Measurements from ENCODE around the gene TANGO6.
"Not testable (repeated sequence)": the region's sequence is repeated elsewhere in the genome, so short reads cannot be mapped to it uniquely, and the experiment has no call there.

TANGO6 gene

GRCh38 chr16:68843482-68844210 lies at the start of gene TANGO6:
TANGO6 (plus strand) TSS chr16:68843531; CDS start chr16:68843618, 87 bp downstream.
- DNase-seq: peak; percentile 96

DNA sequence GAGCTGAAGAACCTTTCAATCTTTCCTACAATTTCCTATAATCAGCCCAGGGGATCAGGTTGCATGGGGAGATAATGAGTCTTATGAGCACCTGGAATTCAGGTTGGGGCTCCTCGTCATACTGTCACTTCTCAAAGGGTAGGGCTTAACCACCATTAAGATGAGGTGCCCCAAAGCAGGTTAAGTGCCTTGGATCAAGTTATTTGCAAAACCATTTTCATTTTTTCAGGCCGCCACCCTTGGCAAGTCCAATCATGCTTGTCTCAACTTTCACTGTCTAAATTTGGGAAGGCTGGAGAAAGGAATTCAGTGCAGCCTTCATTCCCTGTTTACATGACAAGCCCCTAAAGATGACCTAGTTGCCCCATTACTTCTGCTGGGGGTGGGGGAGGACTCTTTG lies 44.9 kb upstream of the TANGO6 start:
- DNase-seq: no peak

DNA sequence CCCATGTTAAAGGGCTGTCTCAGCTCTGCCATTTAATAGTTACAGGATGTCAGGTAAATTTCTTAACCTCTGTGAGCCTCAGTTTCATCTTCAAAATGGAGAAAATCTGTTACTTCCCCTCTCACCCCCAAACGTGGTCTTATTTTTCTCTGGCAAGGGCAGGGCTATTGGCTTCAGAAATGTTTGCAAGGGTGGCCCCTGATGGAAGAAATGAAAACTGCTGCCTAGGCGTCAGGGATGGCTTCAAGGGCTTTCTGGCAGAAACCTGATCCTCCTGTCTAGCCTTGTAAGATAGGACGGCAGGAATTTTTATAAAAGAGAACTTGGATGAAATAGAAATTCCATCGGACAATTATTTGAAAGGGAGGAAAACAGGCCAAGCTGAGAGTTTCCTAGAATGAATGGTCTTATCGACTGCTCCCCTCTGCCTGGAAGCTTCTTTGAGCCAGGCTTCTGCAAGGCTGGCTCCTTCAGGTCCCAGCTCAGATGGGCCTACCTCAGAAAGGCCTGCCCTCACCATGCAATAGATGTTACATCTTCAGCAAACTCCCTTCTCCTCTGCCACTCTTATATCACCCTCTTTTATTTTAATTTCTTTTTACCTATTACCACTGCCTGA lies 43.0 kb upstream of the TANGO6 start:
- peak; percentile 62 for DNase-seq

- DNase-seq: no peak
Measured at GRCh38 chr16:68802190-68802589, 41.1 kb upstream of the TANGO6 start.

DNA sequence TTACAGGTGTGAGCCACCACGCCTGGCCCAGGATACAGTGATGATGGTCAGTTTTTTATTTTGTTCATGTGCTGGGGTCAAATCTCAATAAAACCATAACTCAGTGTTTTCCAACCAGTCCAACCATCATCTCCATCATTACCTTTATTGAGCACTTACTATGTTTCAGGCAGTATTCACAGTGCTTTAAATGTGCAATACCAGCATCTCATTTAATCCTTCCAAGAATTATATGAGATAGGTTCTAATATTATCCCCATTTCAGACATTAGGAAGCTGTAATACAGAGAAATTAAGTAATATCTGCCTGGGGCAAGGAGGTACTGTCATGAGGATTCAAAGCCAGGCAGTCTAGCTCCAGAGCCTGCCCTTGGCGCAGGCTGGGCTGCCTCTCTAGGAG lies 36.9 kb upstream of the TANGO6 start:
- DNase-seq: no peak

- DNase-seq: no peak
Measured at GRCh38 chr16:68806981-68807380, 36.4 kb upstream of the TANGO6 start.

GRCh38 chr16:68814516-68814915 lies 28.8 kb upstream of the TANGO6 start:
- DNase-seq: no peak

GRCh38 chr16:68823401-68824135 lies 19.8 kb upstream of the TANGO6 start:
- no peak for DNase-seq

GRCh38 chr16:68825427-68825826 lies 17.9 kb upstream of the TANGO6 start:
- no peak for DNase-seq

DNA sequence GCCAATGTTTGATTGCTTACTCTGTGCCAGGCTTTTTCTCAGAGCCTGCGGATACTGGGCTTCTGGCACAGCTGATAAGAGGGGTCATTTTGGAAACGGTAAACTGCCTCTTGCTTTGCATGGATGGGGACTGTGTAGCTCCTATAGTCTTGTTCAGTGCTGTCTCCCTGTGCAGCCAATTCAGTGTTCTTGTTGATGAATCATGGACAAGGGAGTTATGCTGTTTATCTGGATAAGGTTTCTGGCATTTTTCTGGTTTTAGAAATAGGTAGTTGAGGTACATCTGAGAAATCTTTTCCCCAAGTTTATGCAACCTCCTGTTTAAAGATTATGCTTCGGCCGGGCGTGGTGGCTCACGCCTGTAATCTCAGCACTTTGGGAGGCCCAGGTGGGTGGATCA lies 16.7 kb upstream of the TANGO6 start:
- DNase-seq: no peak

DNA sequence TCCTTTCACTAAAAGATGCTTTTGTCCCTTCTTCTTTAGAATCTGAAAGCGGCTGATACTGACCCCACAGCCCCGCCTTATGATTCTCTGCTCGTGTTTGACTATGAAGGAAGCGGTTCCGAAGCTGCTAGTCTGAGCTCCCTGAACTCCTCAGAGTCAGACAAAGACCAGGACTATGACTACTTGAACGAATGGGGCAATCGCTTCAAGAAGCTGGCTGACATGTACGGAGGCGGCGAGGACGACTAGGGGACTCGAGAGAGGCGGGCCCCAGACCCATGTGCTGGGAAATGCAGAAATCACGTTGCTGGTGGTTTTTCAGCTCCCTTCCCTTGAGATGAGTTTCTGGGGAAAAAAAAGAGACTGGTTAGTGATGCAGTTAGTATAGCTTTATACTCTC lies 10.1 kb upstream of the TANGO6 start:
- DNase-seq: no peak

DNA sequence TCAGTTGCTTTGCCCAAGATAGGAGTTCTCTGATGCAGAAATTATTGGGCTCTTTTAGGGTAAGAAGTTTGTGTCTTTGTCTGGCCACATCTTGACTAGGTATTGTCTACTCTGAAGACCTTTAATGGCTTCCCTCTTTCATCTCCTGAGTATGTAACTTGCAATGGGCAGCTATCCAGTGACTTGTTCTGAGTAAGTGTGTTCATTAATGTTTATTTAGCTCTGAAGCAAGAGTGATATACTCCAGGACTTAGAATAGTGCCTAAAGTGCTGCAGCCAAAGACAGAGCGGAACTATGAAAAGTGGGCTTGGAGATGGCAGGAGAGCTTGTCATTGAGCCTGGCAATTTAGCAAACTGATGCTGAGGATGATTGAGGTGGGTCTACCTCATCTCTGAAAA lies 8.8 kb upstream of the TANGO6 start:
- DNase-seq: no peak

GRCh38 chr16:68835970-68836369 lies 7.4 kb upstream of the TANGO6 start:
- no peak for DNase-seq

GRCh38 chr16:68839831-68840230 lies 3.5 kb upstream of the TANGO6 start:
- no peak for DNase-seq

GRCh38 chr16:68842964-68843481 lies 308 bp upstream of the TANGO6 start:
- not testable (repeated sequence) for DNase-seq

- no peak for DNase-seq
Measured at GRCh38 chr16:68844211-68844564, 857 bp downstream of the TANGO6 start.

- no peak for DNase-seq
Measured at GRCh38 chr16:68848786-68849185, 5.5 kb downstream of the TANGO6 start.

DNA sequence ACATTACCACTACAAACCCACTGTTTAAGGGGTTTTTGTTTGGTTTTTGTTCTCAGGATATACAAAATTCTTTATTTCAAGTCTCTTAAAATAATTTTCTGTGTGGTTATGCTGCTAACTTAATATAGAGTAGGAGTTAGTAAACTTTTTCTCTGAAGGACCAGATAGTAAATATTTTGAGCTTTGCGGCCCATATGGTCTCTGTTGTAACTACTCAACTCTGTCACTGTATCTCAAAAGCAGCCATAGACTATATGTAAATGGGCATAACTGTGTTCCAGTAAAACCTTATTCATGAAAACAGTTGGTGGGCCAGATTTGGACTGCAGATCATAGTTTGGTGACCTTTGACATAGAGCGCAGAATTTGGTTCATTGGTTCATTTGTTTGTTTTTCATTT lies 7.2 kb downstream of the TANGO6 start:
- DNase-seq: no peak

DNA sequence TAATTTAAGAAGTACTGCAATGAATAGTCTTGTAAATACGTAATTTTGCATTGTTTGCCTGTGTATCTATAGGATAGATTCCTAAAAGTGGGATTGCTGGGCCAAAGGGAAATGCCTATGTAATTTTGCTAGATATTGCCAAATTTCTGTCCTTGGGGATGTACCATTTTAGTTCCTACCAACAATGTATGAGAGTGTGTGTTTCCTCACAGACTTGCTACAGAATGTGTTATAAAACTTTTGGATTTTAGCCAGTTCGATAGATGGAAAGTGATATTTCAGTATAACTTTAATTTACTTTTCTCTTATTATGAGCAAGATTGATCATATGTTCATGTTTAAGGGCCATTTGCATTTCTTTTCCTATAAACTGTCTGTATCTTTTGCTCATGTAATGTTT lies 8.3 kb downstream of the TANGO6 start:
- DNase-seq: no peak

- no peak for DNase-seq
Measured at GRCh38 chr16:68857479-68857878, 14.1 kb downstream of the TANGO6 start.

GRCh38 chr16:68859828-68860227 lies 16.5 kb downstream of the TANGO6 start:
- no peak for DNase-seq

DNA sequence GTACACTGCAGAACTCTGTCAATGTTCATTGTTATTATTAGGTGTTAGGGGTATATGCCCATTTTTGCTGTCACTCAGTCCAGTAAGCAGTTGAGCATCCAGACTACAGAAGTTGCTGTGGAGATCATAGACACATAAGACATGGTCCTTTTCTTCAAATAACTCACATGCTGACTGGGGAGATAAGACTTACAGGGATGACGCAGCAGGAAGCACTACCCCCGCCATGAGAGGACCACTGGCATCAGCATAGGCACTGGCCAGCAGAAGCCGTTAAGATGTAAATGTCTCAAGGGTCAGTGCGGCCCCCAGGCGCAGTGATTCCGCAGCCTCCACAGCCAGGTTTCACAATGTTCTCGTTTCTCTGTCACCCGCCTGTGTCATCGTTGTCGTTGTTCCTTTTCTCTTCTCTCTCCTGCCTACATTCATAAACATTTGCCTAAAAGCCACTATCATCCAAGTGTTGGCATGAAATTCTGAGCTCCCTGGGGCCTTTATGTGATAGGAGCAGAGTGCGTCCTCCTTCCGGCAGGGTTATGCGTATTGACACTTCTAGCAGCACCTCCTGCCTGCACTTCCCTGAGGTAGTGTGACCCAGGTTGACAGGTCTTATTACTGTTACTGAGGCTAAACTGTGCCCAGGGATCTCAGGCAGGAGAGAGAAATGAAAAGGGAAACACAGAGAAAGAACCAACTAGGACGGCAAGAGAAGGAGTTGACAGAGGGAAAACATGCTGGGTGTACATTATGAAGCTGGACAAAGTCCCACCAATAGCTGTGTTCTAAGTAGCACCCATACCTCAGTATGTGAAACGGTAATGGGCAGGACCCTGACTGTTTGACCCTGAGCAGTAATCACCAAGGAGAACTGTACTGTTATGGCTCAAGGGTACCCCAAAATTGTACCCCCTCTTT lies 17.9 kb downstream of the TANGO6 start:
- no peak for DNase-seq

DNA sequence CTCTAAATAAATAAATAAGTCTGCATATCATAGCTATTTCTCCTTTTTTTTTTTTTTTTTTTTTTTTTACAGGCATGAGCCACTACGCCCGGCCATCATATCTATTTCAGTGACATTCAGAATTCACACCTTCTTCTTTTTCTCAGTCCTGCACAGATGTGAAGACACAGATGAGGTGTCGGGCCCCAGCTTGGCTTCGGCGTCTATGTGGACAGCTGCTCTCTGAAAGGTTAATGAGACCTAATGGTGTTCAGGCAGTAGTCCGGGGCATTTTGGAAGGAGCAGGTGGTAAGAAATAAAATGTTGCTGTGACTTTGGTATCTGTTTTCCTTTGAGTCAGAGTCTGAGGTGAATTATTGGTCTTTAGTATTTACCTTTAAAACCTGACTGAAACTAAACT lies 23.6 kb downstream of the TANGO6 start:
- no peak for DNase-seq
